Activated T-cell treated with anti-CD3 and anti-CD28 coated beads for 1 hour (primary cell): Measurements from ENCODE around the gene SRGAP1.
"Not testable (repeated sequence)": the region's sequence is repeated elsewhere in the genome, so short reads cannot be mapped to it uniquely, and the experiment has no call there.

Experiments
- DNase-seq: peaks from one replicate; pipeline ENCODE4 v3.0.0-alpha.2; 2020; ENCODE audit warnings: low read depth

SRGAP1 gene

DNA sequence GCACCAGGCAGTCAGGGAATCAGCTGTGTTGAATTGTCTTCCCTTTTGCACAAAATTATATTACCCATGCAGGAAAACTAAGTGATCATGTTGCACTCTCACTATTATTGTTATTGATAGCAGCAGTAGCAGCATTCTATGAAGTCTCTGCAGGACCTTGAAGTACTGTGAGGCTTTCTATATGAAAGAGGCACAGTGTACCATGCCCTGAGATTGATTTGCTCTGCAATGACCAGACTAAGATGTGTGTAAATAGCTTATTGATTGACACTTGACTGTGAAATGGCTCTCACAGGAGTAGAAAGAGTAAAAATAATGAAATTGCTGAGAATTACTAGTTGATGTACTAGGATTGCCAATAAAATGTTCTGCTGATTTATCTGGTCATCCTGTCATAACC, 277.7 kb downstream of the SRGAP1 start:
- DNase-seq: no peak

DNA sequence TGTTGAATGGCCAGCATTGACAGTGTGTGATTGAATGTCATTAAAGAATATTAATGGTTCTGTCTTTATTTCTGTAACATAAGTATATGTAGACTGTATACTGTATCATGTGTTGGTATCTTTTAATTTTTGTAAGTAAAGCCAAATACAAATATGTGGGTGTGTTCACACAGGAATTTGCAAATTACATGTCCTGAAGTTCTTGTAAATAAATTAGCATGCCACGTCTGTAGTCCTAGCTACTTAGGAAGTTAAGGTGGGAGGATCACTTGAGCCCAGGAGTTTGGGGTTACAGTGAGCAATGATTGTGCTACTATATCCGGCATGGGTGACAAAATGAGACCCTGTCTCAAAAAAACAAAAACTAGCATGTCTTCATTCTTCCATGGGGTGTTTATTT, 278.5 kb downstream of the SRGAP1 start:
- DNase-seq: no peak

DNA sequence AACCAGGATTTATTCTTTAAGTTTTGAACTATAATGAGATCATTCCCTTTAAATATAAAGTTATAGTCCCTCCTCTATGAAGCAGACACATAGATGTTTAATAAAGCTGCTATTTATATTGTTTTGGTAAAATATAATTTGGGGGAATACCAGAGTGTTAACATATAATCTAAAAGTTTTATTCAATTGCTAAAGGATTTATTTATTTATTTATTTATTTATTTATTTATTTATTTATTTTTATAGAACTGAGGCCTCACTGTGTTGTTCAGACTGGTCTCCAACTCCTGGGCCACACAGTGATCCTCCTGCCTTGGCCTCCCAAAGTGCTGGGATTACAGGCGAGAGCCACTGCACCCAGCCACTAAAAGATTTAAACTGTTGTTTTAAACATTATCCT, 278.9 kb downstream of the SRGAP1 start:
- no peak for DNase-seq

- no peak for DNase-seq
These were observed 280.2 kb downstream of the SRGAP1 start for GRCh38 chr12:64124511-64125197.

GRCh38 chr12:64125913-64126312, 281.4 kb downstream of the SRGAP1 start:
- no peak for DNase-seq

DNA sequence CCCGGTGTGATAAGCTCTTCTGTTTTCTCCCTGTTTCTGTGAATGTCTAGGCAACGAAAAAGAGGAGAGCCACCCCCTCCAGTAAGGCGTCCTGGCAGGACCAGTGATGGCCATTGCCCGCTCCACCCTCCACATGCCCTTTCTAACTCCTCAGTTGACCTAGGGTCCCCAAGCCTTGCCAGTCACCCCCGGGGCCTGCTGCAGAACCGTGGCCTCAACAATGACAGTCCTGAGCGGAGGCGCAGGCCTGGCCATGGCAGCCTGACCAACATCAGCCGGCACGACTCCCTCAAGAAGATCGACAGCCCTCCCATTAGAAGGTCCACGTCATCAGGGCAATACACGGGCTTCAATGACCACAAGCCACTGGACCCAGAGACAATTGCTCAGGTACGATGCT, 283.3 kb downstream of the SRGAP1 start:
- DNase-seq: no peak

DNA sequence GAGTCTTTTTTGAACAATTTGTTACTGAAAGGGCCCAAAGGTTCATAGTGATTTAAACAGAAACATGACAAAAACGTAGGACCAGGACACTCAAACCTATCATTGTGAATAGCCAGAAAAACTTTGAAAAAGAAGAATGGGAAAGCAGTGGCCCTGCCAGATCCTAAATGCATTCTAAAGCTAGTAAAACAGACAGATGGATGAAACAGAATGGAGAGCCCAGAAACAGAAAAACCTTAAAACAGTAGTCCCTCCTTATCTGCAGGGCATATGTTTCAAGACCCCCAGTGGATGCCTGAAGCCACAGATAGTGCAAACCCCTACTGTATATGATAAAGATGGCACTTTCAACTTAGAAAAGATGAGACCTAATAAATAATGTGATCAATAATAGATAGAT, 283.9 kb downstream of the SRGAP1 start:
- no peak for DNase-seq

GRCh38 chr12:64130476-64130875, 286.0 kb downstream of the SRGAP1 start:
- not testable (repeated sequence) for DNase-seq

GRCh38 chr12:64131456-64131855, 287.0 kb downstream of the SRGAP1 start:
- not testable (repeated sequence) for DNase-seq

GRCh38 chr12:64132672-64133071, 288.2 kb downstream of the SRGAP1 start:
- not testable (repeated sequence) for DNase-seq

GRCh38 chr12:64137117-64137516, 292.6 kb downstream of the SRGAP1 start:
- DNase-seq: no peak

GRCh38 chr12:64139021-64139420, 294.5 kb downstream of the SRGAP1 start:
- DNase-seq: no peak

DNA sequence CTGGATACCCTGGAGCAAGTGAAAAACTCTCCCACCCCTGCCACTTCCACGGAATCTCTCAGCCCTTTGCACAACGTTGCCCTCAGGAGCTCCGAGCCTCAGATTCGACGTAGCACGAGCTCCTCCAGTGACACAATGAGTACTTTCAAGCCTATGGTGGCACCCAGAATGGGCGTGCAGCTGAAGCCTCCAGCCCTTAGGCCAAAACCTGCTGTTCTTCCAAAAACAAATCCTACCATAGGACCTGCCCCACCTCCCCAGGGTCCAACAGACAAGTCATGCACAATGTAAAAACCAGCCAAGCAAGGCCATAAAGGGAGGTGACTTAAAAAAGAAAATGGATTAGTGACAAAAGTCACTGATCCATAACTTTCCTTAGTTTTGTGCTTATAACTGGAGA, 297.9 kb downstream of the SRGAP1 start:
- no peak for DNase-seq

- DNase-seq: no peak
These were observed 298.3 kb downstream of the SRGAP1 start for GRCh38 chr12:64142784-64143183.

DNA sequence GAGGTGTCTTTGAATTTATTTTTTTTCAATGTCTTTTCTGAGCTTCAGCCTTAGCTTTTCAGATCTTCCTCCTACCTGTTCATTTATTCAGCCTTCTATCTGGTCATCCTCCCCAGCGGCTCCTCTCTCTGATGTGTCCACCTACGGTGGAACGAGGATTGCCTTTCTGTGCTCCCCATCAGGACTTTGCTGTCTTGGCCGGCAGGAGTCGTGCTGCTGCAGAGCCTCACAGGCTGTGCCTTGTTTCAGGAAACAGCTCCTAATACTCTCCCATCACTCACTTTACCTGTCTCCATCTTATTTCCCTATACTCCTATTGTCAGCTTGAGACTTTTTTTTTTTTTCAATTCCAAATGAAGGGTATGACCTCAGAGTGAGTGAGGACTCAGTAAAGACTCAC, 300.7 kb downstream of the SRGAP1 start:
- DNase-seq: no peak

- no peak for DNase-seq
These were observed 302.6 kb downstream of the SRGAP1 start for GRCh38 chr12:64147011-64147631.

GRCh38 chr12:64147875-64148274, 303.4 kb downstream of the SRGAP1 start:
- DNase-seq: no peak

- no peak for DNase-seq
These were observed 310.2 kb downstream of the SRGAP1 start for GRCh38 chr12:64154677-64155076.

DNA sequence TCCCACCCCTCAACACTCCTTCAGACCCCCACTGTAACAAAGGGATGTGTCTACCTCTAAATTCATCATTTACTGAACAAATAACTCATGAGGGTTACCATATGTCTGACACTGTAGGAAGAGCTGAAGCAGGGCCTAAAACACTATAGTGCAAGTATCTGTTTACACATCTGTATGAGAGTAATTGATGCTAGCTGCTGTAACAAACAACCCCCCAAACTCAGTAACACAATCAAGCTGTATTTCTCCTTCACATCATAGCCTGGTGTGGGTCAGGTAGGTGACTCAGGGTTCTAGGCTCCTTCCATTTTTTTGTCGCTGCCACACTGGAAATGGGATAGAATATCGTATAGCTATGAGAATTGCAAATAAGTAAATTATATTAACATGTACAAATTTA, 312.6 kb downstream of the SRGAP1 start:
- no peak for DNase-seq

GRCh38 chr12:64160021-64160710, 315.7 kb downstream of the SRGAP1 start:
- no peak for DNase-seq

DNA sequence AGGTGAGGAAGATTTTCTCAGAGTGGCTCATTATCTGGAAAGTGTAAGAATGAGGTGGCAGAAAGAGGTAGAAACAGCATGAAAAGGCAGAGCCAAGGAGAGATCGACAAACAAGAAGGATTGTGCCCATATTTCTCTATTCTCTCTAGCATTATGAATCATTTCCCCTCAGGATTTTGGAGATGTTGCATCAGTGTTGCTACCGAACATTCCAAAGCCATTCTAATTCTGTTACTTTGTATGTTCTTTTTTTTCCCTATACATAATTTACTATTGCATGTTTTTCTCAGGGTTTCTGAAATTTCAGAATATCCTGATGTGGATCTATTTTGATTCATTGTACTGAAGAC, 316.2 kb downstream of the SRGAP1 start:
- DNase-seq: no peak

GRCh38 chr12:64166606-64167005, 322.1 kb downstream of the SRGAP1 start:
- not testable (repeated sequence) for DNase-seq

DNA sequence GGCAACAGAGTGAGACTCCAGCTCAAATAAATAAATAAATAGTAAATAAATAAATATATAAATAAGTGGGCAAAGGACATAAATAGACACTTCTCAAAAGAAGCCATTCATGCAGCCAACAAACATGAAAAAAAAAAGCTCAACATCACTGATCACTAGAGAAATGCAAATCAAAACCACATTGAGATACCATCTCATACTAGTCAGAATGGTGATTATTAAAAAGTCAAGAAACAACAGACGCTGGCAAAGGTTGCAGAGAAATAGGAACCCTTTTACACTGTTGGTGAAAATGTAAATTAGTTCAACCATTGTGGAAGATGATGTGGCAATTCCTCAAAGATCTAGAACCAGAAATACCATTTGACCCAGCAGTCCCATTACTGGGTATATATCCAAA, 322.5 kb downstream of the SRGAP1 start:
- DNase-seq: not testable (repeated sequence)

DNA sequence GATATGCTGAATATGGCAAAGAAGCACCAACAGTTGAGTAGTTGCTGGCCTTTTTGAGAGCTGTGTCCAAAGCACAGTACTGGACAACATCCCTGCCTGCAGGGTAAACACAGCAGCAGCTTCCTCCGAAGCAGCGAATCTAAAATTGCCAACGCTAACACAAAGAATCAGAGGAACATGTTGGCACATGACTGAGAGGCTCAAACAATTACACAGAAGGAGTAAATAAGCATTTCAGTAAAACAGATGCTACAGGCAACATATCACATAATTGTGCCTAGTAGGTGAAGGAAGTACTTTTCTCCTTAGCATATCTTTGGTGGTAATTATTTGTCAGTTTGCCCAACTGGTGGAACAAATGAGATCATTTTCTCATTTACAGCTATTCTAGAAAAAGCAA, 325.5 kb downstream of the SRGAP1 start:
- no peak for DNase-seq
